PC-9 (cell line): ENCODE measurements around the gene CYBA. TPM values are rescaled to one million over a fixed set of nuclear protein-coding genes. Genes with fewer than 3 reads are reported as not detected.

Experiments used
- BruUV-seq: library from RNA; stranded (reverse); fragments of 400-500 nt; replicated peaks from 2 replicates; lab custom pipeline; 2021; lab: Mats Ljungman, UMichigan
- CTCF ChIA-PET: fragments of 300-600 bp; sonication (Branson Sonifier 250); formaldehyde crosslinking; loops from one replicate; lab custom pipeline; 2022; ENCODE audit warnings: antibody characterized with exemption; lab: Charles Lee
- POLR2A ChIA-PET: fragments of 300-600 bp; sonication (Branson Sonifier 250); formaldehyde crosslinking; loops from one replicate; lab custom pipeline; 2022; ENCODE audit warnings: antibody characterized with exemption; ENCODE audit not compliant: unreplicated experiment; lab: Charles Lee
- DNase-seq, 2 experiments: peaks; one replicate each; pipeline versions ENCODE4 v3.0.0 to v3.0.0-alpha.2; 2015 to 2022; ENCODE audit warnings: mixed read lengths in 1 of 2
- H2AFZ ChIP-seq: fragments of 200-600 bp; sonication (generic); 2 replicates; pipeline ENCODE4 v1.8.1; 2017; ENCODE audit warnings: antibody characterized with exemption
- H3F3A ChIP-seq: fragments of 200-600 bp; sonication (generic); 2 replicates; pipeline ENCODE4 v1.8.1; 2017; ENCODE audit warnings: antibody characterized with exemption, mild to moderate bottlenecking, low read depth; ENCODE audit not compliant: insufficient read depth
- H3K27ac ChIP-seq: fragments of 200-600 bp; sonication (generic); 2 replicates; pipeline ENCODE4 v1.6.1; 2016; ENCODE audit warnings: mixed run types
- H3K27me3 ChIP-seq: fragments of 200-600 bp; sonication (generic); 2 replicates; pipeline ENCODE4 v1.6.1; 2016; ENCODE audit warnings: low read depth, mixed run types; ENCODE audit not compliant: insufficient read depth
- H3K36me3 ChIP-seq: fragments of 200-600 bp; sonication (generic); 2 replicates; pipeline ENCODE4 v1.6.1; 2016; ENCODE audit warnings: low read depth, mixed run types
- H3K4me1 ChIP-seq: fragments of 200-600 bp; sonication (generic); replicated peaks from 2 replicates; pipeline ENCODE4 v1.6.1; 2016; ENCODE audit warnings: mixed run types; ENCODE audit not compliant: insufficient read depth
- H3K4me2 ChIP-seq: fragments of 200-600 bp; sonication (generic); 2 replicates; pipeline ENCODE4 v1.6.1; 2017; ENCODE audit warnings: mixed run types
- H3K4me3 ChIP-seq: fragments of 200-600 bp; sonication (generic); 2 replicates; pipeline ENCODE4 v1.6.1; 2016; ENCODE audit warnings: mixed run types
- H3K79me2 ChIP-seq: fragments of 200-600 bp; sonication (generic); 2 replicates; pipeline ENCODE4 v1.6.1; 2017; ENCODE audit warnings: low read depth, mixed run types
- H3K9me2 ChIP-seq: fragments of 200-600 bp; sonication (generic); 2 replicates; pipeline ENCODE4 v1.8.1; 2017; ENCODE audit warnings: mild to moderate bottlenecking; ENCODE audit not compliant: insufficient read depth
- H3K9me3 ChIP-seq: fragments of 200-600 bp; sonication (generic); 2 replicates; pipeline ENCODE4 v1.8.1; 2016; ENCODE audit warnings: low read depth; ENCODE audit not compliant: insufficient read depth
- H4K20me1 ChIP-seq: fragments of 200-600 bp; sonication (generic); 2 replicates; pipeline ENCODE4 v1.8.1; 2017; ENCODE audit not compliant: insufficient read depth
- CTCF ChIP-seq: fragments of 200-600 bp; sonication (generic); conservative IDR thresholded peaks from 2 replicates; pipeline ENCODE4 v1.6.1; 2017; ENCODE audit warnings: mixed run types, antibody characterized with exemption, mild to moderate bottlenecking, moderate library complexity
- EZH2 ChIP-seq: fragments of 200-600 bp; sonication (generic); IDR thresholded peaks from 2 replicates; pipeline ENCODE4 v1.8.0; 2017; ENCODE audit warnings: antibody characterized with exemption, low read depth
- intact Hi-C: fragments of 100-400 bp; cut with micrococcal nuclease; formaldehyde crosslinking; loops from one replicate; pipeline ENCODE4 v1.10.0; 2022; ENCODE audit not compliant: unreplicated experiment
- total RNA-seq: library from RNA; stranded (reverse); gene quantifications from 2 replicates; pipeline ENCODE4 v1.2.3, GENCODE V29; 2021

CYBA gene
- total RNA-seq, 1 experiment from 2014 or later, result 8.0 TPM

- intact Hi-C loops, result no loop called here
- no peaks in the 10 kb centered on the region for H3F3A ChIP-seq
- ChIA-PET CTCF (no interaction called here), POLR2A (no interaction called here)
- DNase-seq, result peak in 1 of 2 experiments; percentile 23
- no TSS peak for BruUV-seq
- no peak overlapping the region for H3K4me2 ChIP-seq
- no peaks in the 10 kb centered on the region for H3K79me2 ChIP-seq
- H3K4me3 ChIP-seq, result no peak overlapping the region
- no peaks in the 10 kb centered on the region for H3K27me3 ChIP-seq
- H3K9me3 ChIP-seq, result no peaks in the 10 kb centered on the region
- no peaks in the 10 kb centered on the region; the same call in 1 of the 2 replicates for H3K36me3 ChIP-seq
- TF ChIP-seq CTCF, result no peak
- no peak for TF ChIP-seq EZH2
- no peaks in the 10 kb centered on the region for H3K9me2 ChIP-seq
- no peak overlapping the region for H3K27ac ChIP-seq
- H3K4me1 ChIP-seq, result no peaks in the 10 kb centered on the region
- no peak overlapping the region for H2AFZ ChIP-seq
- H4K20me1 ChIP-seq, result peaks cover 26% of the 10 kb centered on the region
These were observed 36.7 kb downstream of the CYBA start for GRCh38 chr16:88613911-88614817.

- Histone ChIP-seq H3K27me3 (no peaks in the 10 kb centered on the region), H3K9me3 (no peaks in the 10 kb centered on the region), H3F3A (no peaks in the 10 kb centered on the region), H2AFZ (no peak overlapping the region), H4K20me1 (peaks cover 23% of the 10 kb centered on the region), H3K9me2 (no peaks in the 10 kb centered on the region), H3K4me3 (no peak overlapping the region), H3K79me2 (no peaks in the 10 kb centered on the region), H3K36me3 (no peaks in the 10 kb centered on the region; the same call in 1 of the 2 replicates), H3K4me2 (no peak overlapping the region), H3K27ac (no peak overlapping the region), H3K4me1 (no peaks in the 10 kb centered on the region)
- DNase-seq, result peak in 1 of 2 experiments; percentile 8
- TF ChIP-seq CTCF (no peak), EZH2 (no peak)
- no TSS peak for BruUV-seq
- POLR2A ChIA-PET, result no interaction called here
- CTCF ChIA-PET, result no interaction called here
- intact Hi-C loops, result no loop called here
These were observed 37.6 kb downstream of the CYBA start for GRCh38 chr16:88613293-88613692.

GRCh38 chr16:88610909-88611812 lies 39.7 kb downstream of the CYBA start:
- no peaks in the 10 kb centered on the region for H3K79me2 ChIP-seq
- DNase-seq, result no peak
- H3K9me3 ChIP-seq, result no peaks in the 10 kb centered on the region
- TF ChIP-seq EZH2 (no peak), CTCF (no peak)
- no TSS peak for BruUV-seq
- H3K27me3 ChIP-seq, result no peaks in the 10 kb centered on the region
- intact Hi-C loops, result no loop called here
- no peak overlapping the region for H2AFZ ChIP-seq
- peaks cover 28% of the 10 kb centered on the region for H4K20me1 ChIP-seq
- no peak overlapping the region for H3K27ac ChIP-seq
- no peak overlapping the region for H3K4me2 ChIP-seq
- H3K36me3 ChIP-seq, result no peaks in the 10 kb centered on the region; the same call in 1 of the 2 replicates
- no peaks in the 10 kb centered on the region for H3K9me2 ChIP-seq
- CTCF ChIA-PET, result no interaction called here
- H3K4me3 ChIP-seq, result no peak overlapping the region
- no peaks in the 10 kb centered on the region for H3F3A ChIP-seq
- H3K4me1 ChIP-seq, result no peaks in the 10 kb centered on the region
- POLR2A ChIA-PET, result no interaction called here
